Adrenal gland (tissue), 12 donors: ENCODE results near the gene GRIN3A. TPM values are rescaled to one million over a fixed set of nuclear protein-coding genes. Genes with fewer than 3 reads are reported as not detected.
"Not testable (repeated sequence)": the region's sequence is repeated elsewhere in the genome, so short reads cannot be mapped to it uniquely, and the experiment has no call there.

Experiments used
- DNase-seq, 7 donors: peaks; one replicate each; pipeline ENCODE4 v3.0.0-alpha.2; 2019 to 2020
- H3K27ac ChIP-seq, 5 donors: fragments of 200-600 bp; sonication (generic) in 4 of 5; 1 replicate in 3 of 5; 2 replicates in 2 of 5; pipeline versions ENCODE4 v1.5.1 to v1.8.0; 2016 to 2020; ENCODE audit warnings: mild to moderate bottlenecking in 1 of 5
- H3K27me3 ChIP-seq: fragments of 200-600 bp; 2 replicates; pipeline ENCODE4 v1.8.0; 2021
- H3K36me3 ChIP-seq, 2 donors: fragments of 200-600 bp; replicated peaks in 1 of 2; 1 replicate in 1 of 2; 2 replicates in 1 of 2; pipeline versions ENCODE4 v1.5.1 to v1.8.0; 2018 to 2022
- H3K4me1 ChIP-seq, 2 donors: fragments of 200-600 bp; replicated peaks in 1 of 2; 1 replicate in 1 of 2; 2 replicates in 1 of 2; pipeline versions ENCODE4 v1.5.1 to v1.8.0; 2018 to 2021
- H3K4me3 ChIP-seq, 4 donors: fragments of 200-600 bp; sonication (generic) in 3 of 4; one replicate each; pipeline ENCODE4 v1.5.1; 2016 to 2018
- H3K9me3 ChIP-seq, 3 donors: fragments of 200-600 bp; sonication (generic) in 1 of 3; replicated peaks in 1 of 3; 1 replicate in 2 of 3; 2 replicates in 1 of 3; pipeline versions ENCODE4 v1.5.1 to v1.8.0; 2016 to 2021
- CTCF ChIP-seq, 6 experiments: fragments of 450-650 bp in 4 of 6; fragments of 200-600 bp in 2 of 6; sonication (generic) in 1 of 6; IDR thresholded peaks; 1 replicate in 5 of 6; 2 replicates in 1 of 6; pipeline versions ENCODE4 v1.5.1 to v1.8.0; 2016 to 2021; ENCODE audit warnings: antibody characterized with exemption in 6 of 6, mild to moderate bottlenecking in 2 of 6, moderate library complexity in 1 of 6
- POLR2A ChIP-seq, 2 donors: fragments of 450-650 bp; IDR thresholded peaks; one replicate each; pipeline ENCODE4 v1.6.1; 2017; ENCODE audit warnings: antibody characterized with exemption in 2 of 2, mild to moderate bottlenecking in 2 of 2, moderate library complexity in 1 of 2
- WGBS, 4 donors: extraction: QIAGEN DNeasy Blood & Tissue Kit in 2 of 4; methylation state at CpG; one replicate each; pipeline versions ENCODE4 v1.1.5 to v1.1.7; 2013 to 2017; 5-methylcytosine and 5-hydroxymethylcytosine counted together
- intact Hi-C, 2 donors: fragments of 100-400 bp; cut with DNase I; formaldehyde crosslinking; loops; one replicate each; pipeline versions ENCODE4 v1.14.1 to v1.15.0; 2022 to 2023
- polyA plus RNA-seq, 3 donors: library from polyadenylated mRNA; stranded (reverse); fragments of 200-250 nt in 2 of 3; fragments of 350-450 nt in 1 of 3; fragmentation: Illumina TruSeq in 1 of 3; extraction: RNeasy Lipid Tissue Mini Kit (QIAGEN cat#74804) in 1 of 3; gene quantifications; one replicate each; pipeline ENCODE4 v1.2.3, GENCODE V29; 2013 to 2014
- total RNA-seq, 9 donors: library from RNA; depleted of rRNA in 4 of 9; stranded (reverse); fragments of >200 nt in 4 of 9; fragments of 120-200 nt in 1 of 9; fragmentation: NEBNext Ultra II Directional in 1 of 9; extraction: Animal tissue kit (Norgen Biotek cat#: 25700) in 1 of 9; gene quantifications; one replicate each; pipeline versions ENCODE4 v1.1.0 to v1.2.4, GENCODE V29; 2013 to 2023
- donor health status: healthy with polysubstance abuse.
- donor health status: Bipolar disorder and iron deficiency.
- donor health status: DM: yes; HTN: yes; CAD: no.
- donor health status: DM: no; HTN: no; CAD: no.
- donor health status: DM: no; HTN: no; CAD: no.
- donor health status: DM: yes; HTN: yes; CAD: no.

Gene GRIN3A
- total and polyA plus RNA-seq, 12 donors, result under 0.01 to 0.22 (median 0.11) TPM; not detected in 2

DNA sequence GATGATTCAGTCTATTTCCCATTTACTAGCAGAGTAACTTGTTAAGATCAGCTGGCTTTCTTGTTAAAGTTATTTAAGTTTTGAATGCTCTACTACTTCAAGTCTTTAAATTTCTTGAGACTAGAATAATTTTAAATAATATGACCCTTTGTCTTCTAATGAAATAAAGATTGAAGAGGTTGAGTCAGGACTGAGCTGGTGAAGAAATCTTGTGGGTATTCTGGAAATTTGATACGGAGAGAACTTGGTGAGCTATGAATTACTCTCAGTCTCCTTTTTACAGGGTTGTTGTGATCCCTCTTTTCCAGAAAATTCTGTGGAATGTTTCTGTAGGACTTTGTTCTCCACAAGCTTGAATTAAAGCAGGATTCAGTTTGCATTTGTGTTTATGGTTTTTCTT, 175.5 kb downstream of the GRIN3A start:
- intact Hi-C loops, result no loop called here
- Histone ChIP-seq H3K9me3 (no peaks in the 10 kb centered on the region), H3K4me1 (no peaks in the 10 kb centered on the region), H3K4me3 (no peak overlapping the region), H3K27me3 (no peaks in the 10 kb centered on the region), H3K36me3 (peaks cover 0 to 30% of the 10 kb centered on the region in 2 donors), H3K27ac (no peak overlapping the region)
- DNase-seq, result no peak
- TF ChIP-seq POLR2A (IDR thresholded peaks at IDR 0.05) (no peak), CTCF (IDR thresholded peaks at IDR 0.05) (no peak)
- 88 to 100% (median 92%) methylated on average over 1 of the region's 1 CpG for WGBS, 4 donors

- TF ChIP-seq POLR2A (IDR thresholded peaks at IDR 0.05) (no peak), CTCF (IDR thresholded peaks at IDR 0.05) (no peak)
- peaks cover 0 to 39% of the 10 kb centered on the region in 2 donors for H3K36me3 ChIP-seq
- H3K9me3 ChIP-seq, result no peaks in the 10 kb centered on the region
- intact Hi-C loops, result no loop called here
- H3K4me3 ChIP-seq, result no peak overlapping the region
- H3K27ac ChIP-seq, result no peak overlapping the region
- 94 to 100% (median 95%) methylated on average over 1 of the region's 1 CpG for WGBS, 4 donors
- no peaks in the 10 kb centered on the region for H3K27me3 ChIP-seq
- H3K4me1 ChIP-seq, result no peaks in the 10 kb centered on the region
- DNase-seq, result no peak
These were observed 176.7 kb downstream of the GRIN3A start for GRCh38 chr9:101561740-101562139.

GRCh38 chr9:101549472-101550098, 188.9 kb downstream of the GRIN3A start:
- peaks cover 0 to 90% of the 10 kb centered on the region in 2 donors for H3K36me3 ChIP-seq
- 78 to 84% (median 81%) methylated on average over 17 to 18 of the region's 18 CpGs for WGBS, 4 donors
- H3K4me1 ChIP-seq, intact Hi-C loops, H3K27me3 ChIP-seq, H3K9me3 ChIP-seq, H3K4me3 ChIP-seq, H3K27ac ChIP-seq: not testable (repeated sequence)
- TF ChIP-seq CTCF (IDR thresholded peaks at IDR 0.05), result peak in 5 of 6 experiments; percentile 4 to 51 (median 37)
- DNase-seq, result peak in 4 of 7 donors; percentile 15 to 66 (median 28)

DNA sequence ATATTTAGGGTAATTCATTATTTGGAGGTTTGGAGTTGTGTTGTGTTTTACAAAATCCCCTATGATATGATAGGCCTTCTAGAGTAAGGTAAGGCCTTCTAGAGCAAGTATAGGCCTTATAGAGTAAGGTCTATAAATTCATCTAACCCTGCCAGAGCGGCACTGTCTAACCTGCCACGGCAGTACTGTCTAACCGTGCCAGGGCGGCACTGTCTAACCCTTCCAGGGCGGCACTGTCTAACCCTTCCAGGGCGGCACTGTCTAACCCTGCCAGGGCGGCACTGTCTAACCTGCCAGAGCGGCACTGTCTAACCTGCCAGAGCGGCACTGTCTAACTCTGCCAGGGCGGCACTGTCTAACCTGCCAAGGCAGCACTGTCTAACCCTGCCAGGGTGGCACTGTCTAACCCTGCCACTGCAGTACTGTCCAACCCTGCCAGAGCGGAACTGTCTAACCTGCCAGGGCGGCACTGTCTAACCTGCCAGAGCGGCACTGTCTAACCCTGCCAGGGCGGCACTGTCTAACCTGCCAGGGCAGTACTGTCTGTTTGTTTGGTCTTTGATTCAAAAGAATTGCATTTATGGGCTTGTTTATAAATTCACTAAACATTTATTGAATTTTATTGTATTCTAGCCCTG, 195.2 kb downstream of the GRIN3A start:
- intact Hi-C loops, result no loop called here
- Histone ChIP-seq H3K27ac (no peak overlapping the region), H3K27me3 (no peaks in the 10 kb centered on the region), H3K36me3 (peaks cover 0 to 66% of the 10 kb centered on the region in 2 donors), H3K9me3 (no peaks in the 10 kb centered on the region), H3K4me1 (no peaks in the 10 kb centered on the region), H3K4me3 (no peak overlapping the region)
- WGBS, 4 donors, result 89 to 97% (median 97%) methylated on average over 6 to 14 of the region's 14 CpGs
- no peak for DNase-seq
- no peak for TF ChIP-seq CTCF (IDR thresholded peaks at IDR 0.05)
- no peak for TF ChIP-seq POLR2A (IDR thresholded peaks at IDR 0.05)
